Suppressor macrophage (primary cell): Measurements from ENCODE around the gene HSCB.
"Not testable (repeated sequence)": the region's sequence is repeated elsewhere in the genome, so short reads cannot be mapped to it uniquely, and the experiment has no call there.

Source experiments
- DNase-seq, 4 experiments: peaks; one replicate each; pipeline ENCODE4 v3.0.0-alpha.2; 2020 to 2022

HSCB gene

DNA sequence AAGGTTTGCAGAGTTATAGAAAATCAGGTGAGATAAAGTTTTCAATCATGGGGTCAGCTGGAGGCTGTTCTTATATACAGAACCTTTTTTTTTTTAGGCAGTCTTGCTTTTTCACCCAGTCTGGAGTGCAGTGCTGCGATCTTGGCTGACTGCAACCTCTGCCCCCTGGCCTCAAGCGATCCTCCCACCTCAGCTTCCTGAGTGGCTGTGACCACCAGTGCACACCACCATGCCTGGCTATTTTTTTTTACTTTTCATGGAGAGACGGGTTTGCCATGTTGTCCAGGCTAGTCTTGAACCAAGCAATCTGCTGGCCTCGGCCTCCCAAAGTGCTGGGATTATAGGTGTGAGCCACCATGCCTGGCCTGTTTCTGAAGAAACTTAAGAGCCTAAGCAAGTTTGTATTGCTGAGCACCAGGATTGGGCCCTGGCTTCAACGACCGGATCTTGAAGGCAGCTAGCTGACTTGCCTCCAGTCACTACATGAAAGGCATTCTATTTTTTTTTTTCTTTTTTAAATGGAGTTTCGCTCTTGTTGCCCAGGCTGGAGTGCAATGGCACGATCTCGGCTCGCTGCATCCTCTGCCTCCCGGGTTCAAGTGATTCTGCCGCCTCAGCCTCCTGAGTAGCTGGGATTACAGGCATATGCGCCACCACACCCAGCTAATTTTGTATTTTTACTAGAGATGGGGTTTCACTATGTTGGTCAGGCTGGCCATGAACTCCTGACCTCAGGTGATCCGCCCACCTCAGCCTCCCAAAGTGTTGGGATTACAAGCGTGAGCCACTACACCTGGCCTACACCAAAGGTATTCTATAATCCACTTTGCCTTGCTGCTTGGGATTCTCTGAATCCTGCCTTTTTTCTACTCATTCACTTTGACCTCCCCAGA is 50.9 kb downstream of the HSCB start:
- DNase-seq = no peak

GRCh38 chr22:28793976-28794584 is 52.2 kb downstream of the HSCB start:
- DNase-seq = no peak

DNA sequence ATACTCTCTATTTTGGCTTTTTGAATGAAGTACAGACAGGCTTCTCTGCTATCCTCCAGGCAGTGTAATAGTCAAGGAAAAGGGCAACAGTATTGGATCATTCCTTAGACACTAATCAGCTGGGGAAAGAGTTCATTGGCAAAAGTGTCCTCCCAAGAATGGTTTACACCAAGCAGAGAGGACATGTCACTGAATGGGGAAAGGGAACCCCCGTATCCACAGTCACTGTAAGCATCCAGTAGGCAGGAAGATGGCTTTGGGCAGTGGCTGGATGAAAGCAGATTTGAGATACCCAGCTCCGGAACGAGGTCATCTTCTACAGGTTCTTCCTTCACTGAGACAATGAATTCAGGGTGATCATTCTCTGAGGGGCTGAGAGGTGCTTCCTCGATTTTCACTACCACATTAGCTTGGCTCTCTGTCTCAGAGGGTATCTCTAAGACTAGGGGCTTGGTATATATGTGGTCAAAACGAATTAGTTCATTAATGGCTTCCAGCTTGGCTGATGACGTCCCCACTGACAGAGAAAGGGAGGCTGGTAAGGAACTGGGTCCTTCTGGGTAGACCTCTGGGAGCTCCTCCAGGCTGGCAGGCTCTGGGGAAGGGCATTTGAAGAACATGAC is 53.3 kb downstream of the HSCB start:
- no peak for DNase-seq

DNA sequence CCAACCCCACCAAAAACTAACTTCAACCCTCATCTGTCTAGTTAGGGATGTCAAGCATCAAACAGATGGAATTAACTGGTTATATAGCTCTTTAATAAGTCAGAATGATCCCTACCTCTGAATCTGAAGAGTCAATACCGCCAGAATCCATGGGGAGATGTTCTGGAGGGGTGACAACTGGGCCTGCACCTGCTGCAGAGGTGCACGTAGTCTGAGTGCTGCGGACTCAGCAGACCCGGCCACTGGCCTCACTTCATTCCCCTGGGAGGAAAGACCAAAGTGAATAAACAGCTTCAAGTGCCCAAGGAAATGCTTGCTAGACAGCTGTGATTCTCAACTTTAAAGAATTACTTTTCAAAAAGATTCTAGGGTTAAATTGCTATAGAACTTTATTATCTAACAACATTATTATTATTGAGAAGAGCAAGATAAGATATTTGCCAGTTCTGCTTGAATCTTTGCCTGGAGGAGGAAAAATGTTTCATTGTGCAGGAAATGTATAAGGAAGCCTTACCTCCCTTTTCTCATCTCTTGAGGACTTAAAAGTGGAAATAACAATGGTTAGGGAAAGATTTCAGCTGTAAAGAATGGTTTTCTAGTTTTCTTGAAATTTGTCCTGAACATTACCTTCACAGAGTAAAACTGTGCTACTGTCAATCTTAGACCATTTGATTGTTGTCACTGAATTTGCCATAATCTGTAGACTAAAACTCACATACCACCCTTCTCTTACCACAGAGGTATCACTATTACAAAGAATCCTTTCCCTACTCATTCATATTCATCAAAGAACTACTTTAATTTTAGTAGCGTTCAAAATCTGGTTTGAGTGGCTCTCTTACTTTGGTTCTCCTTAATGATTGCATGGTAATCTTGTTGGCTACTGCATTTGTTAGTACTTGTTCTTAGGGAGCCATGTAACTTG is 54.4 kb downstream of the HSCB start:
- no peak for DNase-seq

- DNase-seq = peak; percentile 87 to 95 (median 90)
These were observed 57.2 kb downstream of the HSCB start for GRCh38 chr22:28798810-28799605.

DNA sequence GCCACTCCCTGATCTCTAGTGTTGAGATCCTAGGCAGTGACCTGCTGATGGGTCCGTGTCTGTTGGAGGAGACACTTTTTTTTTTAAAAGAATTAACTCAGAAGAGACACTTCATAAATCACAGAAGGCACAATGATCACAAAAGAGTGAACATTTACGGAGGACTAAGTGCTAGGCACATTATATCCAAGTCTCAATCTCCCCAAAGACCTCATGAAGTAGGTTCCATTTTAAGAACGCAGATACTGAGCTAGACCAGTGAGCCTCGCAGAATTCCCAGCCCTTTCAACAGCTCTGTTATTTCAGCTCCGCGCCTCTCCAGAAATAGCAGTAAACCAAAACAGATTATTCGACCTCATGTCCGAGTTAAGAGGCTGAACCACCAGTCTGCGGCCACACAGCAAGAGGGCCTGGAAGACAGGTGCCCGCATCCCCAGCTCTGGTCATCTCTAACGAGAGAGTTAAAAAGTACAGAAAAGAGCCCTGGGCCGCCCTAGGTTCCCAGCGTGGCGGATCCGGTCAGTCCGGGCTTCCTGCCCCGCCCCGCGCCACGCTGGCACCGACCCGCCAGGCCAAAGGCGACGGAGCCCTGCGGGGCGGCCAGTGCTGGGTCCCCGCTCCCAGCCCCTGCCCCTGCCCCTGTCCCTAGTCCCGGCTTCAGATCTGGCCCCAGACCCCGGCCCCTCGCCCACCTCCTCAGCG is 57.9 kb downstream of the HSCB start:
- peak; percentile 75 to 89 (median 82) for DNase-seq

DNA sequence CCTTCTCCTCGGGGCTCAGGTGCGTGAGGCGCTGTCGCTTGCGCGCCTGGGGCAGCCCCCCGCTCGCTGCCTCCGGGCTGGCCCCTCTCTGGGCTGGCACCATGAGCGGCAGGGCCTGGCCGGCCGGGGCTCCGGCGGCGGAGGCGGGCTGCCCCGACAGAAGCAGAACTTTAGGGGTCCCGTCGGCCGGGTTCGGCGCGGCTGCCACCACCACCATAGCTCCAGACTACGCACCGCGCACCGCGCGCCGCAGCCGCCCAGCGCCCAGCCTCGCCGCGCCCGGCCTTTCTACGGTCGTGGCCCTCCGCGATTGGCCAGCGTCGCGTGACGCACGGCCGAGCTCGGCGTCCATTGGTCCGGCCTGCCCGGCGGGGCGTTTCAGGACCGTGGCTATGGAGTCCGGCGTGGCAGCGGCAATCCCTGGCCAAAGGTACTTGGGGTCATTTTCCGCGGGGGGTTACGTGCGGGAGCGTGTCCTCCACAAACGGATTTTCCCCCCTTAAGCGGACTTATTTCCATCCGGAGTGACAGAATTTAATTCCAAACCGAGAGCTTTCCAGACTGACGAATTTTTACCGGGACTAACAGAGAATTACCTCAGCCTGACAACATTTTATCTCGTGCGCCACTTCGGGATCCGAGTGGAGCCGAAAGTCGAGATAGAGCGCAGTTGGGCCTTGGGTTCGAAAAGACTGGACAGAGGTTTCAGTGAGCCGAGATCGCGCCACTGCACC is 58.6 kb downstream of the HSCB start, which contains the start of gene XBP1:
Gene XBP1 (minus strand): TSS at position 262 of the 734 bp plus-strand sequence.
- peak; percentile 97 to 99 (median 99) for DNase-seq

- DNase-seq = peak; percentile 30 to 48 (median 46)
These were observed 60.2 kb downstream of the HSCB start for GRCh38 chr22:28801845-28802594.

- peak in 1 of 4 experiments; percentile 8 for DNase-seq
These were observed 60.8 kb downstream of the HSCB start for GRCh38 chr22:28802595-28803123.

GRCh38 chr22:28805426-28805825 is 63.6 kb downstream of the HSCB start:
- DNase-seq = not testable (repeated sequence)
